GM23338 (cell line): Measurements from ENCODE around the gene ANKRD44. TPM values are rescaled to one million over a fixed set of nuclear protein-coding genes. Genes with fewer than 3 reads are reported as not detected.

Experiments used
- ATAC-seq: fragments of 200-7000 bp; cut with Tn5 transposase; 3 replicates; pipeline ENCODE4 v1.9.1; 2020
- DNase-seq: peaks from one replicate; pipeline ENCODE4 v3.0.0-alpha.2; 2015; ENCODE audit warnings: low spot score
- H2AFZ ChIP-seq: fragments of 200-600 bp; sonication (generic); 2 replicates; pipeline ENCODE4 v1.8.0; 2016; ENCODE audit warnings: antibody characterized with exemption, mild to moderate bottlenecking, moderate library complexity
- H3F3A ChIP-seq: fragments of 200-600 bp; sonication (generic); replicated peaks from 2 replicates; pipeline ENCODE4 v1.8.0; 2017; ENCODE audit warnings: antibody characterized with exemption, mixed run types, low read depth
- H3K27ac ChIP-seq: fragments of 200-600 bp; sonication (generic); 2 replicates; pipeline ENCODE4 v1.6.1; 2016; ENCODE audit warnings: low read depth
- H3K27me3 ChIP-seq: fragments of 200-600 bp; sonication (generic); 2 replicates; pipeline ENCODE4 v1.8.0; 2016; ENCODE audit warnings: mild to moderate bottlenecking, mixed run types, moderate library complexity; ENCODE audit not compliant: insufficient read depth
- H3K36me3 ChIP-seq: fragments of 200-600 bp; sonication (generic); 2 replicates; pipeline ENCODE4 v1.8.0; 2016; ENCODE audit warnings: mild to moderate bottlenecking; ENCODE audit not compliant: insufficient read depth
- H3K4me1 ChIP-seq: fragments of 200-600 bp; sonication (generic); 2 replicates; pipeline ENCODE4 v1.8.0; 2016; ENCODE audit warnings: mild to moderate bottlenecking, moderate library complexity; ENCODE audit not compliant: insufficient read depth
- H3K4me2 ChIP-seq: fragments of 200-600 bp; sonication (generic); 2 replicates; pipeline ENCODE4 v1.7.1; 2017; ENCODE audit warnings: mixed run types
- H3K4me3 ChIP-seq: fragments of 200-600 bp; sonication (generic); 2 replicates; pipeline ENCODE4 v1.6.1; 2016; ENCODE audit warnings: mixed run types
- H3K79me2 ChIP-seq: fragments of 200-600 bp; sonication (generic); replicated peaks from 2 replicates; pipeline ENCODE4 v1.8.0; 2017; ENCODE audit warnings: mild to moderate bottlenecking; ENCODE audit not compliant: insufficient read depth
- H3K9me2 ChIP-seq: fragments of 200-600 bp; sonication (generic); 2 replicates; pipeline ENCODE4 v1.8.0; 2017; ENCODE audit not compliant: insufficient read depth
- H4K20me1 ChIP-seq: fragments of 200-600 bp; sonication (generic); replicated peaks from 2 replicates; pipeline ENCODE4 v1.8.0; 2017; ENCODE audit warnings: mild to moderate bottlenecking; ENCODE audit not compliant: insufficient read depth
- H3K27ac Mint-ChIP-seq: 2 replicates; pipeline ENCODE4 v1.8.0; 2020; ENCODE audit warnings: inconsistent platforms, mild to moderate bottlenecking, moderate library complexity, mixed read lengths
- H3K27me3 Mint-ChIP-seq: 3 replicates; pipeline ENCODE4 v1.8.0; 2022; ENCODE audit warnings: low read depth, mild to moderate bottlenecking, moderate library complexity, mixed read lengths, inconsistent platforms; ENCODE audit not compliant: insufficient read depth, poor library complexity
- H3K36me3 Mint-ChIP-seq: 3 replicates; pipeline ENCODE4 v1.8.0; 2021; ENCODE audit warnings: low read depth, mild to moderate bottlenecking, inconsistent platforms, moderate library complexity, mixed read lengths
- H3K4me1 Mint-ChIP-seq: 3 replicates; pipeline ENCODE4 v1.8.0; 2020; ENCODE audit warnings: mild to moderate bottlenecking, inconsistent platforms, mixed read lengths
- H3K4me3 Mint-ChIP-seq: 3 replicates; pipeline ENCODE4 v1.8.0; 2021; ENCODE audit warnings: moderate library complexity, mild to moderate bottlenecking, inconsistent platforms, mixed read lengths
- H3K9me3 Mint-ChIP-seq: 3 replicates; pipeline ENCODE4 v1.8.0; 2020; ENCODE audit warnings: moderate library complexity, mild to moderate bottlenecking, inconsistent platforms, mixed read lengths
- CREB1 ChIP-seq: fragments of 250-450 bp; sonication (Bioruptor Pico); IDR thresholded peaks from 2 replicates; pipeline ENCODE4 v1.5.0; 2020; ENCODE audit warnings: low read depth, mild to moderate bottlenecking, moderate library complexity
- CTCF ChIP-seq, 2 experiments: fragments of 200-600 bp in 1 of 2; sonication (generic) in 1 of 2; conservative IDR thresholded peaks; 2 replicates each; pipeline versions ENCODE4 v1.5.1 to v1.6.1; 2016 to 2017; ENCODE audit warnings: antibody characterized with exemption in 2 of 2, low read depth in 2 of 2, mild to moderate bottlenecking in 2 of 2, moderate library complexity in 1 of 2
- ETS1 ChIP-seq: IDR thresholded peaks from 2 replicates; pipeline ENCODE4 v1.6.1; 2016; ENCODE audit warnings: antibody characterized with exemption
- EZH2 ChIP-seq: fragments of 200-600 bp; sonication (generic); IDR thresholded peaks from one replicate; pipeline ENCODE4 v1.8.0; 2017; ENCODE audit warnings: antibody characterized with exemption, mild to moderate bottlenecking, low read depth; ENCODE audit not compliant: unreplicated experiment
- EZH2phosphoT487 ChIP-seq: fragments of 200-600 bp; sonication (generic); IDR thresholded peaks from one replicate; pipeline ENCODE4 v1.8.1; 2018; ENCODE audit warnings: antibody characterized with exemption; ENCODE audit not compliant: unreplicated experiment
- JUNB ChIP-seq: IDR thresholded peaks from one replicate; pipeline ENCODE4 v1.6.1; 2016; ENCODE audit warnings: antibody characterized with exemption; ENCODE audit not compliant: unreplicated experiment
- NANOG ChIP-seq: IDR thresholded peaks from 2 replicates; pipeline ENCODE4 v1.6.1; 2016; ENCODE audit warnings: antibody characterized with exemption, borderline replicate concordance
- POLR2AphosphoS5 ChIP-seq: IDR thresholded peaks from 2 replicates; pipeline ENCODE4 v1.6.1; 2016; ENCODE audit warnings: antibody characterized with exemption, low read depth
- REST ChIP-seq: IDR thresholded peaks from one replicate; pipeline ENCODE4 v1.6.1; 2018; ENCODE audit warnings: antibody characterized with exemption; ENCODE audit not compliant: unreplicated experiment
- STAT1 ChIP-seq: IDR thresholded peaks from one replicate; pipeline ENCODE4 v1.6.1; 2016; ENCODE audit warnings: antibody characterized with exemption; ENCODE audit not compliant: unreplicated experiment
- ZNF114 ChIP-seq: fragments of 250-450 bp; sonication (Bioruptor Pico); IDR thresholded peaks from 2 replicates; pipeline ENCODE4 v1.5.0; 2020; ENCODE audit warnings: mild to moderate bottlenecking, moderate library complexity
- ZNF331 ChIP-seq: fragments of 250-450 bp; sonication (Bioruptor Pico); IDR thresholded peaks from 2 replicates; pipeline ENCODE4 v1.5.0; 2020; ENCODE audit warnings: low read depth, mild to moderate bottlenecking, moderate library complexity
- ZNF462 ChIP-seq: fragments of 250-450 bp; sonication (Bioruptor Pico); IDR thresholded peaks from 2 replicates; pipeline ENCODE4 v1.5.0; 2020; ENCODE audit warnings: mild to moderate bottlenecking, moderate library complexity
- polyA plus RNA-seq: library from polyadenylated mRNA; unstranded; fragments of >200 nt; fragmentation: Nextera tagmentation; extraction: Ambion mirVana; gene quantifications from 2 replicates; pipeline ENCODE4 v1.2.1, GENCODE V29; 2016
- total RNA-seq: library from RNA; depleted of rRNA; stranded (reverse); fragments of >200 nt; shearing (Covaris generic); gene quantifications from 2 replicates; pipeline ENCODE4 v1.2.3, GENCODE V29; 2014

The ANKRD44 gene
- total and polyA plus RNA-seq, 2 experiments from 2014 or later: 0.44 to 0.56 TPM

GRCh38 chr2:197089655-197090054 lies 220.9 kb downstream of the ANKRD44 start:
- H3K27ac Mint-ChIP-seq: no peak overlapping the region
- Histone ChIP-seq H3K9me2 (no peaks in the 10 kb centered on the region), H3K36me3 (no peaks in the 10 kb centered on the region), H4K20me1 (no peaks in the 10 kb centered on the region), H3K27ac (no peak overlapping the region), H3K4me2 (no peak overlapping the region), H3K27me3 (no peaks in the 10 kb centered on the region), H3K79me2 (no peaks in the 10 kb centered on the region), H3F3A (no peaks in the 10 kb centered on the region), H2AFZ (no peak overlapping the region), H3K4me3 (no peak overlapping the region), H3K4me1 (no peaks in the 10 kb centered on the region)
- no peaks in the 10 kb centered on the region for H3K27me3 Mint-ChIP-seq
- no peaks in the 10 kb centered on the region for H3K9me3 Mint-ChIP-seq
- DNase-seq: no peak
- ATAC-seq: no peak
- TF ChIP-seq ZNF114 (CRISPR knock-in tag) (no peak), POLR2AphosphoS5 (no peak), STAT1 (no peak), ETS1 (no peak), ZNF462 (no peak), NANOG (no peak), ZNF331 (no peak), JUNB (no peak), REST (no peak), CREB1 (no peak), EZH2 (no peak), CTCF (conservative IDR thresholded peaks at IDR 0.05; ENCODE audit: low read depth in 2 of 2) (no peak), EZH2phosphoT487 (no peak)
- no peak overlapping the region for H3K4me3 Mint-ChIP-seq
- no peaks in the 10 kb centered on the region for H3K36me3 Mint-ChIP-seq
- H3K4me1 Mint-ChIP-seq: no peaks in the 10 kb centered on the region; the same call in 2 of the 3 replicates
